SK-N-SH treated with all-trans-retinoic acid at 6 μM for 48 hours (cell line): ENCODE results near the gene EPHA8.

Experiments
- ISL1 ChIP-seq: fragments of 250-450 bp; sonication (Bioruptor Pico); IDR thresholded peaks from 2 replicates; pipeline ENCODE4 v2.1.2; 2022; ENCODE audit warnings: mild to moderate bottlenecking, moderate library complexity
- PATZ1 ChIP-seq: fragments of 250-450 bp; sonication (Bioruptor Pico); IDR thresholded peaks from 2 replicates; pipeline ENCODE4 v1.8.0; 2020; ENCODE audit warnings: mild to moderate bottlenecking, moderate library complexity, borderline replicate concordance
- ZNF8 ChIP-seq: fragments of 450-650 bp; formaldehyde crosslinking; IDR thresholded peaks from 2 replicates; pipeline ENCODE4 v1.5.0; 2020; ENCODE audit warnings: mild to moderate bottlenecking, moderate library complexity

GRCh38 chr1:22650089-22650693 is 86.9 kb downstream of the EPHA8 start:
- no peak for TF ChIP-seq ZNF8 (CRISPR knock-in tag)
- no peak for TF ChIP-seq PATZ1
- TF ChIP-seq ISL1, result no peak
